Lung microvascular endothelial cell (primary cell): Measurements from ENCODE around the gene SOX8. TPM values are rescaled to one million over a fixed set of nuclear protein-coding genes. Genes with fewer than 3 reads are reported as not detected.
A peak's percentile ranks its signal among the peaks of the same experiment; 100 is the strongest.

Experiments used
- DNase-seq, 2 donors: peaks; one replicate each; pipeline versions ENCODE4 v3.0.0 to v3.0.0-alpha.2; 2010; ENCODE audit warnings: low read depth in 2 of 2
- total RNA-seq: library from RNA; depleted of rRNA; stranded (reverse); fragments of >200 nt; gene quantifications from 2 replicates; pipeline ENCODE4 v1.2.1, GENCODE V29; 2014

Gene SOX8
- total RNA-seq, 1 donor from 2014 or later: 0.60 TPM

DNA sequence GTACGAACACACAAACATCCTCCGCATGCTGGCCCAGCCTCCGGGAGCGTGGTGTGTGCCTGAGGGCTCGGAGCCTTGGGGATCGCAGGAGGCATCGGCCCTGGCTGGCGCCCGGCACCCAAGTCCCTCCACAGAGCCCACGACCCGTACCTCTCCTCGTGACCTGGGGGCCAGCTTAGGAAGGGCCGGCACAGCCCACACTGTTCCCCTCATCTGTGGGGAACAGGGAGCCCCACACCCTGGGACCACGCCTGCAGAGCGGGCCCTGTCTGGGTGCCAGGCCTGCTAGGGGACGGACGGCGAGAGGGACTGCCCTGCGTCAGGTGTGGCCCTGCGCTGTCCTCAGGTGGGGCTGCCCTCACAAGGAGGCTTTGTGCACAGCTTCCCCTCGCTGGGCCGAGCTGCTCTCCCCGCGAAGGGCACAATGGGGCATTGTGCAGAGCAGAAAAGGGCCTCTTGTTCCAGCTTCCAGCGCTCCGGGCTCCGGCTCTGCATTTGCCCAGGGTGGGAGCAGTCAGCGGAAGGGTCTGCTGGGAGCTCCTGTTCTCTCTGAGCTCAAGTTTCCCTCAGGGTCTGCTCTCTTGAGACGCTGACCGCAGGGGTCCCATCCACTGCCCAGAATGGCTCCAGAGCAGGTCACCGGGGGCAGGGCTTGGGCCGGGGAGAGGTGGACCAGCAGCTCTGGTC is 9.1 kb upstream of the SOX8 start:
- no peak for DNase-seq

DNA sequence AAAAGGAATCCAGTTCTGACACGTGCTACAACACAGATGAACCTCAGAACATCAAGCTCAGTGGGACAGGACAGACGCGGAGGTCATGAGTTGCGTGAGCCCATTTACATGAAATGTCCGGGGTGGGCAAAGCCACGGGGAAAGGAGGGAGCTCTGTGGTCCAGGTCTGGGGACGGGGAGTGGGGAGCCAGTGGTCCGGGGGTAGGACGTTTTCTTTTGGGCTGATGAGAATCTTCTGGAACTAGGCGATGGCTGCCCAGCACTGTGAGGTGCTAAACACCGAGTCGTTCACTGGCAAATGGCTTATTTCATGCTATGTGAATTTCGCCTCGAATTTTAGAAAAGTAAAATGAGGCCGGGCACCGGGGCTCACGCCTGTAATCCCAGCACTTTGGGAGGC is 8.2 kb upstream of the SOX8 start:
- DNase-seq: no peak

DNA sequence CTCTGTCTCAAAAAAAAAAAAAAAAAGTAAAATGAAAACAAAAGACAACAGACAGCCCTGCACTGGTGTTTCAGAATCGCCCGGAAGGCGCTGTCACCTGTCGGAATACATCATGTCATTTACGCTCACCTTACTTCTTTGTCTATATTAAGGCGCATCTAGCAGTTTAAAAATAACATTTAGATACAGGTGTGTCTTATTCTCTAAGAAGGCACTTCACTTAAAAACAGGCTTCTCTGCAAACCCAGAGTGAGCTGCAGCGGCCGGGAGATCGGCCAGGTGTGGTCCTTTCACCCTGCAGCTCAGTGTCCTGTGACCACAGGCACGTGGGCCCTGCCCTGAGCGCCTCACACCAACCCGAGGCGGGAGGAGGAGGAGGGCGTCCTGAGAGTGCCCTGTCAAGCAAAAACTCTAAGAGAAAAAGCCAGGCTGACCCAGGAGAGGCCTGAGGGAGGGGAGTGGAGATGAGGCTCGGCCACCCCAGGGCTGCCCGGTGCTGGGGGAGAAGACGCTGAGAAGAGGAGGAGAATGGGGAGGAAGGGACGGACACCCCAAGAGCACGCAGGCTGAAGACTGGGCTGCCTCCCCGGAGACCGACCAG is 7.5 kb upstream of the SOX8 start:
- no peak for DNase-seq

DNA sequence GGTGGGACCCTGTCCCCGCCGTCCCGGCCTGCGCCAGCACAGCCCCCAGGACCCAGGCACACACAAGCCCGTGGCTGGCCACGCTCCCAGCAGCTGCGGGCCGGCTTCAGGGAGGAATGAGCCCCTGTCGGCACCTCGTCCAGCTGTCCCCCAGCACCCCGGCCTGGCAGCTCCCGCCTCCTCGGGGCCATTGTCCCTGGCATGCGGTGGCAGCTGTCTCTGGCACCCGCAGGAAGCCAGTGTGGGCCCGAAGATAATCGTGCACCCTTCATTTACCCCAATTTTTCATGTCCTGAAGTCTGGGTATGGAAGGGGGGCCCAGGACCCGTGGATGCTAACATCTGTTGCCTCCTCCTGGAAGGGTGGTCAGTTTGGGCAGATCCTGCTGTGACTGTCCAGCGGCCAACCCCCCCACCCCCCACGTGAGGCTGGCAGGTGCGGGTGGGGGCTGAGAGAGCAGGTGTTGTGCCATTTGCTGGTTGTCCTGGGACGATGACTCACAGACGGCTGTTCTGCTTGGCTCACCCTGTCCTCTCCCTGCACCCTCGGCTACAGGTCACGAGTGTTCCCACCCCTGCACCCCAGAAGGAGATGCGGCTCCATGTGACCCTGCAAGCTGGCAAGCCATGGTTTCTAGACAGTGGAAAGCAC is 6.8 kb upstream of the SOX8 start:
- no peak for DNase-seq

DNA sequence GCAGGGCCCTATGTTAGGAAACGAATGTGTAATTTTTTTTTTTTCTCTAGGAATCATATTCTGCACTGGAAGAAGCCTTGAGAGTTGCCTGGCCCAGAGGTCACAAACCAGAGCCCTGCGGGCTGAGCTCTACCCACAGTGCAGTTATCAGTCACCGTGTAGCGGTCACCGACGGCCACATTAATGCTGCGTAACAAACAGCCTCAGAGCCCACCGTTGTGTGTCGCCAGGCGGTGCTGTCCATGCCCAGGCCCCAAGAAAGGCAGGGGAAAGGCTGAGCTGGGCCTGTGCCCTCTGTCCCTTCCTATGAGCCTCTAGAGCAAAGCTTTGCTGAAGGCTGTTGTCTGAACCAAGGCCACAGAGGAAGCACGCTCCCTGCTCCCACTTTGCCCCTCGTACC is 6.3 kb upstream of the SOX8 start:
- no peak for DNase-seq

DNA sequence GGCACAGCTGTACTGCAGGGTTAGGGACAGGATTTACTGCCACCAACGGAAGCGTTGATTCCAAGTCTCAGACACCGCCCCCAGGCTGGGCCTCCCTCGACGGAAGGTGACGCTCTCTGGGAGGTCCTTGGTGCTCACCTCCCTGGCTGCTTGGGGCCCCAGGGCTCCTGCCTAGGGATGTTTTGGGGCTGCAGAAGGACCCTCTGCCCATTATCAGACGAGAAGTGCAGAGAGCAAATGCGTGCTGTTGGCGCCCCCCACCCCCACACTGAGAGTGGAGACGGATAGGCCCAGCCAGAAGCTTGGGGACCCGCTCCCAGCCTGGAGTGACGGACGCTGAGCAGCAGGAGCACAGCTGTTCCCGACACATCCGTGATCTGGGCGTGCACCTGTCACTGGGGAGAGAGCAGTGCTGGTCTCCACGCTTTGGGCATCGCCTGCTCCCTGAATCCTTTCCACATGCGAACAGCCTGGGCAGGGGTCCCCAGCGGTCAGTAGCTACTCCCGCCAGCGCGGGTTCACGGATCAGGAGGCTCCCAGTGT is 5.1 kb upstream of the SOX8 start:
- no peak for DNase-seq

DNA sequence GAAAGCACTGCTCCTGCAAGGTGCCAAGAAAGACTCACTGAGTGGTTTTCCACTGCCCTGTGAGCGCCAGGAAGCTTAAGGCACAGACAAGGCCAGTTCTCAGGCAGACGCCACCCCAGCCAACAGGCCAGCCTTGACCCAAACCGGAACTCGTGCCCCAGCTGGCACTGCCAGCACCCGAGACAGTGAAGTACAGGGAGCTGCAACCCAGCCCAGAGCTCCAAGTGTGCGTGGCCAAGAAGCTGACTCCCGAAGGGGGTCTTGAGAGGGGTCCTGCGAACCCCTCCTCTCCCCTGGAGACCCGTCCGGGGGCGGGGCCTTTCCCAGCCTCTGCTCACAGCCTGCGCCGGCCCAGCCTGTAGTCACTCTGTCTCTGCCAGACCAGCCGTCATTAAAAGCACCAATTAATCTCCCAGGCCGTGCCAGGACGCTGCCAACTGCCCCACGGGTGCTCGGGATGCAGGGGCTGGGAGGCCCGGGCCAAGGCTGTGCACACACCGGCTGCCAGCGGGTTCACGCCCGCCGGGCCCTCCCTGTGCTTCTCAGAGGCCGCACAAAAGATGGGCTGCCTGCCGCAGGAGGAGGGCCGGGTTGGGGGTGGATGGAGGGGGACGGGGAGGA is 4.4 kb upstream of the SOX8 start:
- DNase-seq: no peak

DNA sequence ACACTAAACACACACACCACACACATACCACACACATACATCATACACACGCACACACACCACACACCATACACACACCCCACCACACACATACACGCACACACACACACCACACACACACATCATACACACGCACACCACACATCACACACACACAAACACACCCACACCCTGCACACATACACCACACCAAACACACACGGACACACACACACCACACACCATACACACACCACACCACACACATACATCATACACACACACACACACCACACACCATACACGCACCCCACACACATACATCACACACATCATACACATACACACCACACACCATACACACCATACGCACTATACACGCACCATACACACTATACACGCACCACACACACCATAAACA is 3.7 kb upstream of the SOX8 start:
- no peak for DNase-seq

DNA sequence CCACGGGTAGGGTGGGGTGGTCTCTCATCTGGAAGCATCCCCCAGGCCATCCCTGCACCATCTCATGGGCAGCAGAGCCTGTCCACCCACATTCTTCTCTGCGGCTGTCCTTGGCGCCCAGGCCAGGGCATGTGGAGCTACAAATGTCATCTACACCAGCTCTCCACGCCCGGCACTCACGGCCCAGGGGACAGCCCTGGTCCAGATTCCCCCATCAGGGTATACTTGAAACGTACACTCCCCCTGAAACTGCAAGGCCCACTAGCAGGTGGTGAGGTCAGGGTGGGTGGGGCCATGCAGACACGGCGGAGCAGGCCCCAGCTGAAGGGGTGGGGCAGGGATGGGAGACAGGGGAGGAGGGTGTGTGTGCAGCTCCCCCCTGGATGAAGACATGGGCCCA is 3.2 kb upstream of the SOX8 start:
- DNase-seq: no peak

DNA sequence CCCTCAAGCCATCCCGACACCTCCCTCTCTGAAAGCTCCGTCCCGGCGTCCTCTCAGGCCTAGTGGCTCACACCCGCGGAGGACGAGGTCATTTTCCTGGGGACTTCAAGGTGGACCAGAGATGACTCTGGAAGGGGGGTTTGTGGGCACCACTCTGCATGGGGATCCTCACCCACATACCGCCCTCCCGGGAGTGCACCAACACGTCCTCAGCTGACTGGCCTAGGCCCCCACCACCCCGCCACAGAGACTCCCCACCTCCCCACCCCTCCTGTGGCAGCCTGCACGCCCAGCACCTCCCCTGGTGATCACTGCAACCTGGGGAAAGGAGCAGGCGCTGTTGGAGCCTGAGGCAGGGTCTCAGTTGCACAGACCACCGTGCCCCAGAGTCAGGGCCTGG is 2.4 kb upstream of the SOX8 start:
- no peak for DNase-seq

DNA sequence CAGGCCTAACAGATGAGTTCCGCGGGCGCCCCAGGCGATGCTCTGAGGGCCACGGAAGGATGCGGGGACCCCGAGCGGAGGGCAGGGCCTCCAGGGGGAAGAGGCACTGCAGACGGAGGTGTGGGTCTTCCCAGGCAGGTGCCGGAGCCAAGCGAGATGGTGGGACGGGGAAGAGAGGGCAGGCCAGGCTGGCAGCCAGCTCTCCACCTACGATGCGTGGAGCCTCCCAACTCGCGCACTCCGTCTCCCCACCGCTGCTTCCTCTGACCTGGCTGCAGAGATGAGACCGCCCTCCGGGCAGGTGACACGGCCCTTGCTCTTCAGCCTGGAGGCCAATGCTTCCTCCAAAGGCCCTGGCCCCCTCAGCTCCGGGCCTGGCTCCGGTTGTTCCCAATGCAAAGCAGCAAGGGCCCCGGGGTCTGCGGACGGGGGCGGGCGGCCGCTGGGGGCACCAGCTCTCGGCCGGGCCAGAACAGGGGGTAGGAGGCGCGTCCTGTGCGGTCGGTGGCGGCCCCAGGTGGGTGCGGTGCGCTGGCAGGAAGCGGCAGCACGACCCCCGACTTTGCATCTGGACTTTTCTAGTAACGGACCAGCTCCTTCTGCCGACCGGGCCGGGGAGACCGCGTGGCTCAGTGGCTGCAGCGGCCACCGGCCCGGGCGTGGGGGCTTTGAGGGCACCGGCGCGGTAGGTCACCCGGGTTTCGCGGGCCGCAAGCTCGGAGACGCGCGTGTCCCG is 1.5 kb upstream of the SOX8 start:
- no peak for DNase-seq

DNA sequence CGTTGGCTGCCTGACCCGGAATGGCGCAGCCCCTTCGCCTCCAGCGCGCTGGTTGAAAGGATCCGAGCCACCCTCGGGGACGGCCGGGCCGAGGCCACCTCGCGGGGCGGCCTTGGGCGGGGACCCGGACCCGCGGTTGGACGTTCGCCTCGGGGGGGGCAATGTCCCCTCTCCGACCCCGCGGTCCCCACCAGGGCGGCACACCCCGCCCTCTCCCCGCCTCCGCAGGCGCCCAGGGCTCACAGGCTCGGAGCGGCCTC is 1.0 kb upstream of the SOX8 start:
- no peak for DNase-seq

DNA sequence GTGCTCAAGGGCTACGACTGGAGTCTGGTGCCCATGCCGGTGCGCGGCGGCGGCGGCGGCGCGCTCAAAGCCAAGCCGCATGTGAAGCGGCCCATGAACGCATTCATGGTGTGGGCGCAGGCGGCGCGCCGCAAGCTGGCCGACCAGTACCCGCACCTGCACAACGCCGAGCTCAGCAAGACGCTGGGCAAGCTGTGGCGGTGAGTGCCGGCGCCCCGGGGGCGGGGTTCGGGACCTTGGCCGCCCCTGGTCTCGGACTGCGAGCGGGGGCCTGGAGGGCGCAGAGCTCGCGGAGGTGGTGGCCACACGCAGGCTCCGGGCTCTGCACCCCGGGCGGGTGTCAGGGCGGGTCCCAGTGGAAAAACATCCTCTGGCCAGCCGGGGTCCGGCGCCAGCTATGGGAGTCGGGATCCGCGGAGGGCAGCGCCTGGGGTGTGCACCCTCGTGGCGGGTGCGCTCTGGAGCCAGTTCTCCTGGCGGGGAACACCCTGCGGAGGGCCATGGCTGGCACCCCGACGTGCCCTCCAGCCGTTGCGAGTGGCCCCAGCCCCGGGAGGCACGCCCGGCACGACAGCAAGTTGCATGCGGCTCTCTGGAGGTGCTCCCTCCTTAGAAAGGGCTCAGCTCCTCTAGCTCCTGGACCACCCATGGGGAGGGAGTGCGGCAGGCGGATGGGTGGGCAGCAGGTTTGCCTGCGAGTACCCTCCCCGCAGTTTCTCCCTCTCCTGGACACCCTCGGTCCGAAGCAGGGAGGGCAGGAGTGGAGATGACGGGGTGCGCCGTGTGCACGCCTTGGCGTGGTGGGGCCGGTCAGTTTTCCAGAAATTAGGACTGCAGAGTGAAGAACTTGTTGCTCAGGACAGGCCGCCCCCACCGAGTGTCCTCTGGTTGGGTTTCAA is 824 bp downstream of the SOX8 start:
- DNase-seq: peak in 1 of 2 donors; percentile 27

DNA sequence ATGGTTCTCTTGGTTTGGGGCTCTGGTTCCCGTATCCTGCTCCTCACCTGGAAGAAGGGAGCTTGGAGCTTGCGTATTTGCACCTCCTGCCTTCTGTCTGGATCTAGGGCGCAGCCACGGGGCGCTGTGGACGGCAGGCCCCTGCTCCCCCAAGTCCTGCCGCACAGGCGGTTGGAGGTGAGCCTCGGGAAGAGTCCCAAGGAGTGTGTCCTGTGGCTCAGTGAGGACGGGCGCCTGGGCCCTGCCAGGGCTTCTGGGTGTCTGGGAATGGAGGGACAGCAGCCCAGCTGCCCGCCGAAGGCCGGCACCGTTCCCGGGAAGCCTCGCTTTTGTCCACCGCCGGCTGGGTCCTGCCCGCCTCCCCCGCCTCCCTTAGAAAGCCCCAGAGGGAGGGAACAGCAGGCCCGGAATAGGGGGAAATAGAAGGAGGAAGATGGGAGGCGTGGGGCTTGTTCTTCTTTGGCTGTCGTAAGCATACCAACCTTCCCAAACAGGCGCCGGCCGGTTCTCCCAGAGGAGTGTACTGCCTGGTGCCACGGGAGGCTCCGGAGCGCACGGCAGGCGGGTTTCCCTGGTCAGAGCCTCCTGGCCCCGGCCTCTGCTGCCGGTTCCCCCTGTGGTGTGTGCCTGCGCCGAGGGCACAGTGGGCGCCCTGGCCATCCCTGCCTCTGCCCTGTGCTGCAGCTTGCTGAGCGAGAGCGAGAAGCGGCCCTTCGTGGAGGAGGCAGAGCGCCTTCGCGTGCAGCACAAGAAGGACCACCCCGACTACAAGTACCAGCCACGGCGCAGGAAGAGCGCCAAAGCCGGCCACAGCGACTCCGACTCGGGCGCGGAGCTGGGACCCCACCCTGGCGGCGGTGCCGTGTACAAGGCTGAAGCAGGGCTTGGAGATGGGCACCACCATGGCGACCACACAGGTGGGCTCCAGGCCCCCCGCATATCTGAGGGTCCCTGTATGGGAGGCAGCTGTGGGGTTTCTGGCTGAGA is 1.8 kb downstream of the SOX8 start:
- DNase-seq: no peak

DNA sequence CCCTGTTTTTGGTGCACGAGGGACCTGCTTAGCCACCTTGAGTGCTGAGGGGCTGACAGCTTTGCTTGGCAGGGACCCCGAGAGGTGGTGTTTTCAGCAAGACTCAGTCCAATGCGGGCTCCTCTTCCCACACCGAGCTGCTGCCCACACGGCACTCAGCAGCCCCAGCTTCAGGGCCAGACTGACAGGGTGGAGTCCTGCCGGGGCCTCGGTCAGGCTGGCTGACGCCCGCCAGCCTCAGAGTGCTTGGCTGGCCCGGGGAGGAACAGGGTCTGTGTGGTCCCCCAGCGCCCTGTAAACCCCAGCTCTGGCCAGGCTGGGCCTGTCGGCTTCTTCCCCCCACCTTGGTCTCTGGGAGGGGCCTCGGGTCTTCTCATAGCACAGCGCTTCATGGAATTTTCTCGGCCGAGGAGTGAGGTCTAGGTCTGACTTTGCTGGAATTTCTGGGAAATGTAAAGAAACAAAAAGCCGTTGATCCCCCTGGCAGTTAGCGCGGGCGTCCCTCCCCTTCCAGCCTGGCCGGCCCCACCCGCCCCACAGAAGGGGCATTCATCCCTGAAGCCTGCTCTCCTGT is 2.6 kb downstream of the SOX8 start:
- no peak for DNase-seq

DNA sequence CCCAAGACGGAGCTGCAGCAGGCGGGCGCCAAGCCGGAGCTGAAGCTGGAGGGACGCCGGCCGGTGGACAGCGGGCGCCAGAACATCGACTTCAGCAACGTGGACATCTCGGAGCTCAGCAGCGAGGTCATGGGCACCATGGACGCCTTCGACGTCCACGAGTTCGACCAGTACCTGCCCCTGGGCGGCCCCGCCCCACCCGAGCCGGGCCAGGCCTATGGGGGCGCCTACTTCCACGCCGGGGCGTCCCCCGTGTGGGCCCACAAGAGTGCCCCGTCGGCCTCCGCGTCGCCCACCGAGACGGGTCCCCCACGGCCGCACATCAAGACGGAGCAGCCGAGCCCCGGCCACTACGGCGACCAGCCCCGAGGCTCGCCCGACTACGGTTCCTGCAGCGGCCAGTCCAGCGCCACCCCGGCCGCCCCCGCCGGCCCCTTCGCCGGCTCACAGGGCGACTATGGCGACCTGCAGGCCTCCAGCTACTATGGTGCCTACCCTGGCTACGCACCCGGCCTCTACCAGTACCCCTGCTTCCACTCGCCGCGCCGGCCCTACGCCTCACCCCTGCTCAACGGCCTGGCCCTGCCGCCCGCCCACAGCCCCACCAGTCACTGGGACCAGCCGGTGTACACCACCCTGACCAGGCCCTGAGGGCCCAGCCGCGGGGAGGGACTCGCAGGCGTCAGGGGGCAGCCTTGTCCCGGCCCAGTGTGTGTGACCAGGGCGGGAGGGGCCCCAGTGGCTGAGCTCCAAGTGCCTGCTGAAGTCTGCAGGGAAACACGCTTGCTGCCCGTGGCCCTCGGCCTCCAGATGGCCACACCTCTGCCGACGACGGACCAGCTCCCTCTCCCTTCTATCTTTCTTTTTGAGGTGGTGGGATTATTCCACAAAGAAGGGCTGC is 3.4 kb downstream of the SOX8 start:
- DNase-seq: no peak

DNA sequence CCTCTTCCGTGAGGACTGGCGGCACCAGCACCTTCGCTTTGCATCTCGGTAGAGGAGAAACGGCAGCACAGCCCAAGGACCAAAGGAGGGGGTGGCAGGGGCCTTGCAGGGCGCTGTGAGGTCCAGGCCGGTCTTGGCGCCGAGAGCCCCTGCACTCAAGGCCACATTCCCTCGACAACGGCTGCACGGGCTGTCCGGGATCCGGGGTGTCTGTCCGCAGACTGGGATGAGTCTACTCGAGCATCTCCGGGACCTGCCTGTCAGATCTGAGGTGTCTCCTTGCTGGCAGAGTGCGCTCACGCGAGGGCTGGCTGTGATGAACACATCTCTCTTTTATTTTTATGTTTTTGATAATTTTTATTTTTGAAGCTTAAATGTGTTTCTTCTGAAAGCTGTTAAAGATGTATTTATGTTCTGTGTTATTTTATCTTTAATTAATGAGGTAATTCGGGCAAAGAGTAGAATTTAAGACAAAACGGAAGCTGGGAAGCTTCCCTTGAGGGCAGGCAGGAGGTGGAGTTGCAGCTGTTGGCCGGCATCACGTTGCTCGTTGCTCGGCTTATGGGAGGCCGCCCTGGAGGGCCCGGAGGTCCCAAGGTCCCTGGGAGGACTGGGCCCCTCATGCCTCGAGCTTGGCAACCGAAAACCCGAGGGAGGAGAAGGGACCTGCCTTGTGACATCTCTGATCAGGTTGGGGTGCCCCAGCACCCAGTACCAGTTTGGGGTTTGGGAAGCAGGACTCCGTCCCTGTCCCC is 4.3 kb downstream of the SOX8 start:
- no peak for DNase-seq

DNA sequence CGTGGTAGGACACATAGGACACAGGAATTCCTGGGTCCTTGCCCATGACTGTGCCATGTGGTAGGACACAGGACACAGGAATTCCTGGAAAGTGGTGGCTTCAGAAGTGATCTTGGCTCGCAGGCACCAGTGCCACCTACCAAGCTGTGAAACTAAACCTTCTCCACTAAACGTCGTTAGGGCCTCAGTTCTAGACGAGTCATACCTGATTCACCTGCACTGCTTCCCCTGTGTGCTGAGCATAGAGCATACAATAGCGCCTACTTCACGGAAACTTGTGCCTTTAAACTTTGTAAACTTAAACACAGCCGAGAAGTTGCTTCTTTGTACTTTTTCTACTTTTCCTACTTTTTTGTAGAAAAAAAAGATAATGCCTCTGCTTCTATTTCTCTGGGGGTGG is 4.8 kb downstream of the SOX8 start:
- DNase-seq: no peak
